Measurements from ENCODE around the gene C9orf152.
"Not testable (repeated sequence)": the region's sequence is repeated elsewhere in the genome, so short reads cannot be mapped to it uniquely, and the experiment has no call there.

DNA sequence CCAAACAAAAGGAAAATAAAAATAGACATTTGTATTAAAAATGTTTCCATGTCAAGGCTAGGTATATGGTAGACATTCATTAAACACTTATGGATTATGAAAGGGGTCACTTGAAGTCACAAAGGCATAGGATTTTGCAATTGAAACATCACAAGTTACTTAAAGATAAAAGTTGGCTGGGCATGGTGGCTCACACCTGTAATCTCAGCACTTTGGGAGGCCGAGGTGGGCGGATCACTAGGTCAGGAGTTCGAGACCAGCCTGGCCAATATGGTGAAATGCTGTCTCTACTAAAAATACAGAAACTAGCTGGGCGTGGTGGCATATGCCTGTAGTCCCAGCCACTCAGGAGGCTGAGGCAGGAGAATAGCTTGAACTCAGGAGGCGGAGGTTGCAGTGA lies 43.8 kb upstream of the C9orf152 start:
- TF ChIP-seq, protein P1, sequence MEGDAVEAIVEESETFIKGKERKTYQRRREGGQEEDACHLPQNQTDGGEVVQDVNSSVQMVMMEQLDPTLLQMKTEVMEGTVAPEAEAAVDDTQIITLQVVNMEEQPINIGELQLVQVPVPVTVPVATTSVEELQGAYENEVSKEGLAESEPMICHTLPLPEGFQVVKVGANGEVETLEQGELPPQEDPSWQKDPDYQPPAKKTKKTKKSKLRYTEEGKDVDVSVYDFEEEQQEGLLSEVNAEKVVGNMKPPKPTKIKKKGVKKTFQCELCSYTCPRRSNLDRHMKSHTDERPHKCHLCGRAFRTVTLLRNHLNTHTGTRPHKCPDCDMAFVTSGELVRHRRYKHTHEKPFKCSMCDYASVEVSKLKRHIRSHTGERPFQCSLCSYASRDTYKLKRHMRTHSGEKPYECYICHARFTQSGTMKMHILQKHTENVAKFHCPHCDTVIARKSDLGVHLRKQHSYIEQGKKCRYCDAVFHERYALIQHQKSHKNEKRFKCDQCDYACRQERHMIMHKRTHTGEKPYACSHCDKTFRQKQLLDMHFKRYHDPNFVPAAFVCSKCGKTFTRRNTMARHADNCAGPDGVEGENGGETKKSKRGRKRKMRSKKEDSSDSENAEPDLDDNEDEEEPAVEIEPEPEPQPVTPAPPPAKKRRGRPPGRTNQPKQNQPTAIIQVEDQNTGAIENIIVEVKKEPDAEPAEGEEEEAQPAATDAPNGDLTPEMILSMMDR (IDR thresholded peaks at IDR 0.05) = not testable (repeated sequence)
- not testable (repeated sequence) for TF ChIP-seq EZH2, EZH2phosphoT487 (IDR thresholded peaks at IDR 0.05)
